Parathyroid adenoma (tissue), 2 donors: Measurements from ENCODE around the gene KAZN.

Source experiments
- H2AFZ ChIP-seq: fragments of 300-600 bp; sonication (generic); one replicate; pipeline ENCODE4 v1.7.0; 2017; ENCODE audit warnings: antibody characterized with exemption, mild to moderate bottlenecking
- H3K27ac ChIP-seq: fragments of 300-600 bp; sonication (generic); one replicate; pipeline ENCODE4 v1.7.0; 2017
- H3K27me3 ChIP-seq: fragments of 300-600 bp; sonication (generic); one replicate; pipeline ENCODE4 v1.7.0; 2017; ENCODE audit warnings: low read length; ENCODE audit not compliant: control insufficient read depth, insufficient read depth
- H3K36me3 ChIP-seq: fragments of 300-600 bp; sonication (generic); one replicate; pipeline ENCODE4 v1.7.0; 2017; ENCODE audit warnings: low read length; ENCODE audit not compliant: control insufficient read depth, insufficient read depth
- H3K4me1 ChIP-seq: fragments of 300-600 bp; sonication (generic); one replicate; pipeline ENCODE4 v1.7.0; 2017; ENCODE audit warnings: control low read depth
- H3K4me2 ChIP-seq: fragments of 300-600 bp; sonication (generic); one replicate; pipeline ENCODE4 v1.7.0; 2017; ENCODE audit warnings: low read length
- H3K4me3 ChIP-seq: fragments of 300-600 bp; sonication (generic); one replicate; pipeline ENCODE4 v1.7.0; 2017; ENCODE audit warnings: low read depth, low read length
- H3K79me2 ChIP-seq: fragments of 300-600 bp; sonication (generic); one replicate; pipeline ENCODE4 v1.7.0; 2017; ENCODE audit warnings: control low read depth
- H3K9ac ChIP-seq: fragments of 300-600 bp; sonication (generic); one replicate; pipeline ENCODE4 v1.7.0; 2017; ENCODE audit warnings: mild to moderate bottlenecking
- H3K9me3 ChIP-seq: fragments of 300-600 bp; sonication (generic); one replicate; pipeline ENCODE4 v1.7.0; 2017; ENCODE audit warnings: low read length; ENCODE audit not compliant: control insufficient read depth
- TF ChIP-seq, protein P1 (sequence below): fragments of 300-600 bp; sonication (generic); IDR thresholded peaks from one replicate; pipeline ENCODE4 v1.7.0; 2017; ENCODE audit warnings: antibody characterized with exemption, mild to moderate bottlenecking
- donor health status: primary hyperparathyroidism.

Gene KAZN

DNA sequence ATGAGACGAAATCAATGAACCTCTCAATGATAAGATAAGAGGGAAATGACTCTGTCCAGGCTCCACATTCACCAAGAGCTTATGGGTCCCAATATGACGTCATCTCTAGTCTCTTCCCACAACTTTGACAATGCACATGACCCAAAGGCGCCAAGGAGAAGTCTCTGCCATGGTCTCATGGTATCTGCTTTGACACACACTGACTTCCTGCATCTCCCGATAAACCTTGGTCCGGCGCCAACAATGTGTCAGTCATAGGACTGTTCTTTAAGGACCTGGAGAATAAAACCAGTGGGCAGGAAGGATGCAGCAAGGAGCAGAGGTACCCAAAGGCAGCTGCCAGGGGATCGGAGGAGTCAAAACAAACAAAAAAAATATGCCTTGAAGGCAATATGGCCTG, 508.1 kb downstream of the KAZN start:
- H3K79me2 ChIP-seq = no peaks in the 10 kb centered on the region
- H3K9ac ChIP-seq = no peak overlapping the region
- TF ChIP-seq, protein P1, sequence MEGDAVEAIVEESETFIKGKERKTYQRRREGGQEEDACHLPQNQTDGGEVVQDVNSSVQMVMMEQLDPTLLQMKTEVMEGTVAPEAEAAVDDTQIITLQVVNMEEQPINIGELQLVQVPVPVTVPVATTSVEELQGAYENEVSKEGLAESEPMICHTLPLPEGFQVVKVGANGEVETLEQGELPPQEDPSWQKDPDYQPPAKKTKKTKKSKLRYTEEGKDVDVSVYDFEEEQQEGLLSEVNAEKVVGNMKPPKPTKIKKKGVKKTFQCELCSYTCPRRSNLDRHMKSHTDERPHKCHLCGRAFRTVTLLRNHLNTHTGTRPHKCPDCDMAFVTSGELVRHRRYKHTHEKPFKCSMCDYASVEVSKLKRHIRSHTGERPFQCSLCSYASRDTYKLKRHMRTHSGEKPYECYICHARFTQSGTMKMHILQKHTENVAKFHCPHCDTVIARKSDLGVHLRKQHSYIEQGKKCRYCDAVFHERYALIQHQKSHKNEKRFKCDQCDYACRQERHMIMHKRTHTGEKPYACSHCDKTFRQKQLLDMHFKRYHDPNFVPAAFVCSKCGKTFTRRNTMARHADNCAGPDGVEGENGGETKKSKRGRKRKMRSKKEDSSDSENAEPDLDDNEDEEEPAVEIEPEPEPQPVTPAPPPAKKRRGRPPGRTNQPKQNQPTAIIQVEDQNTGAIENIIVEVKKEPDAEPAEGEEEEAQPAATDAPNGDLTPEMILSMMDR = no peak
- no peak overlapping the region for H3K27ac ChIP-seq
- H3K27me3 ChIP-seq = no peaks in the 10 kb centered on the region
- H3K4me2 ChIP-seq = no peak overlapping the region
- H3K9me3 ChIP-seq = no peaks in the 10 kb centered on the region
- no peaks in the 10 kb centered on the region for H3K4me1 ChIP-seq
- no peak overlapping the region for H2AFZ ChIP-seq
- H3K36me3 ChIP-seq = no peaks in the 10 kb centered on the region
- no peak overlapping the region for H3K4me3 ChIP-seq

DNA sequence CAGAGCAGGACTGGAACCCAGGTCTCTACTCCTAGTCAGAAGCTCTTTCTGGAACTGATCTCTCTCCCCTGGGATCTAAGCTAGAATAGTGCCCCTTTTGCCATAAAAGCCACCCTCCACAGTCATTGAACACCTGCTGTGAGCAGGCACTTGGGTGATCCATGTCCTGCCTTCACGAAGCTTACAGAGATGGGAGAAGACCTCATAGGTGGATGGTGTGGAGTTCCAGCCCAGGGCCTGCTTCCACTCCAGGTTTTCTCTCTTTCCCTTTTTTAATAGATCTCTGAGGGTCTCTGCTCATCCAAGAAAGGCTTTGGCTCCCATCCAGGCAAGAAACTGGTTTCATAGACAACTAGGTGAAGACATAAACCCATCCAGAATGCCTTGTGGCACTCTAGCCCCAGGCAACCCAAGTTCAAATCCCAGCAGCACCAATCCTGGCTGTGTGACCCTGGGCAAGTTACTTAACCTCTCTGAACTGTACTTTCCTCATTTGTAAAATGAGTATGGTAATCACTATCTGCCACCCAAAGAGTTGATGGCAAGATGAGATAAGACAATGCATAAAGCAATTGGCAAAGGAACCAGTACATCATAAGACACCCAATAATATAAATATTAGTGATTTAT, 508.7 kb downstream of the KAZN start:
- H2AFZ ChIP-seq = no peak overlapping the region

DNA sequence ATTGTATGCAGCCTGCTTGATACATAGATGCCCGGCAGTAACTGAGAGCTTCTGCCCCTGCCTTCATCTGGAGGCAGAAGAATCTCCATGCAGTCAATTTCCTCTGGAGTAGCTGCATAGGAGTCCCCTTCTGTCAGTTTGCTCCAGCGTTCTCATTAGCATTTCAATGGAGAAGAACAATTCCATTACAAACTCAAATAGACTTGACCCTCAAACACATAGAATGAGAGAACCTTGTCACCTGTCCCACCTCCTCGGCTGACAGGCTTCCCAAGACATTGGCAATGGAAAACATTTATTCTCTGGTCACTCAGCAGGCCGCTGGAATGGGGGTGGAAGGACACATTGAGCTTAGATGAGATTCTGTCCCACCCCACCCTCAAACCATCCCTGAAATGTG, 509.4 kb downstream of the KAZN start:
- no peaks in the 10 kb centered on the region for H3K9me3 ChIP-seq

More for the DNA sequence above, 508.7 kb downstream of the KAZN start:
- no peaks in the 10 kb centered on the region for H3K9me3 ChIP-seq
- no peaks in the 10 kb centered on the region for H3K4me1 ChIP-seq
- H3K27me3 ChIP-seq = no peaks in the 10 kb centered on the region
- no peak overlapping the region for H3K4me3 ChIP-seq
- H3K27ac ChIP-seq = no peak overlapping the region
- H3K79me2 ChIP-seq = no peaks in the 10 kb centered on the region
- no peak overlapping the region for H3K9ac ChIP-seq
- TF ChIP-seq, protein P1 = no peak
- H3K36me3 ChIP-seq = no peaks in the 10 kb centered on the region
- H3K4me2 ChIP-seq = no peak overlapping the region

DNA sequence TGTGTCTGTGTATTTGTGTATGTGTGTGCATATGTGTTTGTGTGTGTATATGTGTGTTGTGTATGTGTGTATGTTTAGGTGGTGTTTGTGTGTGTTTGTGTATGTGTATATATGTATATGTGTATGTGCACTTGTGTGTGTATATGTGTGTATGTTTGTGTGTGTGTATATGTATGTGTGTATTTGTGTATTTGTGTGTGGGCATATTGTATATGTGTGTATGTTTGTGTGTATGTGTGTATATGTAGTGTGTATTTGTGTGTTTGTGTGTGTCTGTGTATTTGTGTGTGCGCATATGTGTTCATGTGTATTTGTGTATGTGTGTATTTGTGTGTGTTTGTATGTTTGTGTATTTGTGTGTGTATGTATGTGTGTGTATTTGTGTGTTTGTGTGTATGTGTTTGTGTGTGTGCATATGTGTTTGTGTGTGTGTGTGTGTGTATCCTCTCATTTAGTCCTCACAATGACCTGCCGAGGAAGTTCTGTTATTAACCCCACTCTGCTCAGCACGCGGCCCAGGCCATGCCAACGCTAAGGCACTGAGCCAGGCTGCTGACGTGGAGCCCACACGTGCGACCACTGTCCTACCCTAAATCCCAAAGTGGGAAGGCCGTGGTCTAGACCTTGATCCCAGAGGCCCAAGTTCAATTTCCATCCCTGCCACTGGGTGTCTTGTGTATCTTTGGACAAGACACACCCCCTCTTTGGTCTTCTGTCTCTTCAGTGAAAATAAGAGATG, 511.8 kb downstream of the KAZN start:
- no peaks in the 10 kb centered on the region for H3K79me2 ChIP-seq
- no peaks in the 10 kb centered on the region for H3K9me3 ChIP-seq
- H3K4me3 ChIP-seq = no peak overlapping the region
- no peak overlapping the region for H3K27ac ChIP-seq
- H3K36me3 ChIP-seq = no peaks in the 10 kb centered on the region
- TF ChIP-seq, protein P1 = no peak
- no peak overlapping the region for H2AFZ ChIP-seq
- no peaks in the 10 kb centered on the region for H3K27me3 ChIP-seq
- H3K9ac ChIP-seq = no peak overlapping the region
- no peaks in the 10 kb centered on the region for H3K4me1 ChIP-seq
- H3K4me2 ChIP-seq = no peak overlapping the region

More for the DNA sequence above, 509.4 kb downstream of the KAZN start:
- Histone ChIP-seq H3K9ac (no peak overlapping the region), H3K4me3 (no peak overlapping the region), H3K79me2 (no peaks in the 10 kb centered on the region), H3K4me1 (no peaks in the 10 kb centered on the region), H3K27me3 (no peaks in the 10 kb centered on the region), H3K4me2 (no peak overlapping the region), H3K27ac (no peak overlapping the region), H3K36me3 (no peaks in the 10 kb centered on the region), H2AFZ (no peak overlapping the region)
- TF ChIP-seq, protein P1 = no peak
